Activated CD4-positive, alpha-beta memory T cell treated with anti-CD3 and anti-CD28 coated beads for 36 hours (primary cell): ENCODE results near the gene DNAAF3. TPM values are rescaled to one million over a fixed set of nuclear protein-coding genes. Genes with fewer than 3 reads are reported as not detected.

Experiments used
- CTCF ChIA-PET: fragments of 350-600 bp; sonication (Branson Sonifier 250); formaldehyde crosslinking; loops from one replicate; lab custom pipeline; 2021; ENCODE audit warnings: antibody characterized with exemption, inconsistent platforms; lab: Charles Lee
- POLR2A ChIA-PET: fragments of 350-600 bp; sonication (Branson Sonifier 250); formaldehyde crosslinking; loops from one replicate; lab custom pipeline; 2021; ENCODE audit warnings: antibody characterized with exemption; lab: Charles Lee
- DNase-seq: peaks from one replicate; pipeline ENCODE4 v3.0.0-alpha.2; 2020
- H3K27ac Mint-ChIP-seq: one replicate; pipeline ENCODE4 v1.8.0; 2021; ENCODE audit warnings: mixed read lengths
- H3K27me3 Mint-ChIP-seq: one replicate; pipeline ENCODE4 v1.8.0; 2021; ENCODE audit warnings: mixed read lengths
- H3K36me3 Mint-ChIP-seq: one replicate; pipeline ENCODE4 v1.8.0; 2021; ENCODE audit warnings: mixed read lengths
- H3K4me1 Mint-ChIP-seq: one replicate; pipeline ENCODE4 v1.8.0; 2021; ENCODE audit warnings: low read depth, mixed read lengths
- H3K4me3 Mint-ChIP-seq: one replicate; pipeline ENCODE4 v1.8.0; 2021; ENCODE audit warnings: mild to moderate bottlenecking, mixed read lengths
- H3K9me3 Mint-ChIP-seq: one replicate; pipeline ENCODE4 v1.8.0; 2021; ENCODE audit warnings: mixed read lengths
- intact Hi-C: fragments of 100-400 bp; cut with micrococcal nuclease; formaldehyde crosslinking; loops from one replicate; pipeline ENCODE4 v1.15.1; 2023
- total RNA-seq, 2 experiments: library from RNA; stranded (reverse); gene quantifications; one replicate each; pipeline ENCODE4 v1.2.3, GENCODE V29; 2021

DNAAF3 gene
- total RNA-seq, 2 experiments from 2014 or later, result not detected

DNA sequence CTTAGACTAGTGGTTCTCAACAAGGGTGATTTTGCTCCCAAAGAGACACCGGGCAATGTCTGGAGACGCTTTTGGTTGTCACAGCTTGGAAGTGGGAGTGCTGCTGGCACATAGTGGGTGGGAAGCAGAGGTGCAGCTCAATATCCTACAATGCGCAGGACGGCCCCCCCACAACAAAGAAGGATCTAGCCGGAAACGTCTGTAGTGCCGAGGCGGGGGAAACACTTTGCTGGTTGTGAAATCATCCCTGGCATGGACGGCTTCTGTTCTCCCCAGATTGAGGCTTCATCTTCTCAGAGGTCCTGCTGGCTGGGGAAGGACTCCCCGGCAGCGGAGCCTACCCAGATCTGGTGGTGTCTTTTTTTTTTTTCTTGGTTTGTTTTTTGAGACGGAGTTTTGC is 27.1 kb upstream of the DNAAF3 start:
- POLR2A ChIA-PET, result no interaction called here
- CTCF ChIA-PET, result no interaction called here
- Mint-ChIP-seq H3K4me3 (no peak overlapping the region), H3K36me3 (no peaks in the 10 kb centered on the region), H3K9me3 (no peaks in the 10 kb centered on the region), H3K27me3 (peaks cover 9% of the 10 kb centered on the region), H3K27ac (no peak overlapping the region), H3K4me1 (no peaks in the 10 kb centered on the region)
- DNase-seq, result no peak
- intact Hi-C loops, result no loop called here

DNA sequence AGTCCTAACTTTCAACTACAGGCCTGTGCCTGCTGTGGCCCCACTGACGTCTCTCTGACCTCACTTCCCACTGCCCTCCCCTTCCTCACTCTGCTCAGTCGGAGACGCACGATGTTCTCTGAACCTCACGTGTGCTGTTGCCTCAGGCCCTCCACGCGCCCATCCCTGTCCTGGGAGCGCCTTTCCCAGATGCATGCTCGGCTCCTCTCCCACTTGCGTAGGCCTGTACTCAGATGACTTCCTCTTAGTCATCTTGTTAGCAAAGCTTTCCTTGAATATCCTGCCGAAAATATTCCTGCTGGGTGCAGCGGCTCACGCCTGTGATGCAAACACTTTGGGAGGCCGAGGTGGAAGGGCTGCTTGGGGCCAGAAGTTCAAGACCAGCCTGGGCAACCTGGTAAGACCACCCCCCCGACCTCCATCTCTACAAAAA is 23.0 kb upstream of the DNAAF3 start:
- Mint-ChIP-seq H3K27me3 (peaks cover 11% of the 10 kb centered on the region), H3K9me3 (no peaks in the 10 kb centered on the region), H3K4me3 (no peak overlapping the region), H3K4me1 (no peaks in the 10 kb centered on the region), H3K36me3 (no peaks in the 10 kb centered on the region), H3K27ac (no peak overlapping the region)
- CTCF ChIA-PET, result no interaction called here
- POLR2A ChIA-PET, result no interaction called here
- intact Hi-C loops, result no loop called here
- no peak for DNase-seq

DNA sequence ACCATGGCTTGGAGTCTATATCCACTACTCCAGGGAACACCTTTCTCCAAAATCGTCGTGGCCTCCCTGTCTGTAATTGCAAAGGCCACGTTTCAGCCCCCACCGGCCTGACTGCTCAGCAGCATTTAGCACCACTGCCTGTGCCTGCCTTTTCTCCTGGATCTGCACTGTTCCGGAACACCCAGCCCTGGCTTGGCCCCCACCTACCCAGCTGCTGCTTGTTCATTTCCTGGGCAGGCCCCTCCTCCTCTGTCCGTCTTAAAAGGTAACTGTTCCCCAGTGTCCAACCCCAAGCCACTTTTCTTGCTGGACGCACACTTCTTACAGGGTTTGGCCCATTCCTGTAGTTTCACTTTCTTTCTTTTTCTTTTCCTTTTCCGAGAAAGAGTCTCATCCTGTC is 22.2 kb upstream of the DNAAF3 start:
- Mint-ChIP-seq H3K36me3 (no peaks in the 10 kb centered on the region), H3K4me3 (no peak overlapping the region), H3K4me1 (no peaks in the 10 kb centered on the region), H3K9me3 (no peaks in the 10 kb centered on the region), H3K27me3 (peaks cover 13% of the 10 kb centered on the region), H3K27ac (no peak overlapping the region)
- ChIA-PET CTCF (no interaction called here), POLR2A (no interaction called here)
- DNase-seq, result no peak
- intact Hi-C loops, result no loop called here

DNA sequence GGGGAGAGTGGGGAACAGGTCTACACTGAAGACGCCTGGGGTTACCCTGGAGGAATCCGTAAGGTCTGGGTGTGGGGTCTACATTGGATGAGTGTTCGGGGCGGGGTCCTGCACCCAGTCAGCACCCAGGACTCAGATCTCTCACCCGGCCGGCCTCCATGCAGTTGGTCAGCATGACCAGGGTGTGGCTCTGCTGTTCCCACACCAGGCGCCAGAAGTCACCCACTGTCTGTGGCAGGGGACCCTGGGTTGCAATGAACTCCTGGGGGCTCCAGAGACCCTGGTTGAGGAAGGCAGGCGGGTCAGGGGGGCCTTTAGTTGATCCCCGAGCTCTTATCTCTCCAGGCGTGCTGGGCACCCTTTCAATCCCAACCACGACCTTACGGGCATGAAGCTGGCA is 19.7 kb upstream of the DNAAF3 start:
- no peaks in the 10 kb centered on the region for H3K9me3 Mint-ChIP-seq
- H3K4me3 Mint-ChIP-seq, result no peak overlapping the region
- intact Hi-C loops, result no loop called here
- POLR2A ChIA-PET, result no interaction called here
- peaks cover 22% of the 10 kb centered on the region for H3K27me3 Mint-ChIP-seq
- no peak for DNase-seq
- no peaks in the 10 kb centered on the region for H3K4me1 Mint-ChIP-seq
- H3K36me3 Mint-ChIP-seq, result no peaks in the 10 kb centered on the region
- H3K27ac Mint-ChIP-seq, result no peak overlapping the region
- CTCF ChIA-PET, result no interaction called here

DNA sequence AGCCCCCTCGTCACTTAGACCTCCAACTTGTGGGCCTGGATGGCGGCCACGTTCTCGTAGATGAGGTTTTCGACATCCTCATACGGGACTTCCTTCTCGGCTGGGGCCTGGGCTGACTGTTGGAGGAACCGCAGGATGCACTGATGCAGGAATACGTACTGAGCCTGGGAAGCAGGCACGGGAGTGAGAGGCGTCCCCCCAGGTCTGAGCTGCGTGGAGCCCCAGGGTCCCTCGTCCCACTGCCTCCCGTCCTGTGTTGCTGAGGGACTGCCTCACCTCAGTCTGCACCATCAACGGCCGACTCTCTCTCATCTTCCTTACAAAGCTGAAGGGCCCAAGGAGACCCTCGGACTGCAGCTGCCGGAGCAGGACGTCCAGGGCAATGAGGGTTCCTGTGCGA is 15.3 kb upstream of the DNAAF3 start:
- DNase-seq, result no peak
- ChIA-PET CTCF (no interaction called here), POLR2A (interaction anchor here (0.5 kb wide), 1 partner anchor 285 kb away, joined by 3 read pairs; no protein-coding TSS in a partner anchor)
- intact Hi-C loops, result no loop called here
- Mint-ChIP-seq H3K4me3 (no peak overlapping the region), H3K4me1 (peaks cover 16% of the 10 kb centered on the region), H3K27ac (no peak overlapping the region), H3K9me3 (no peaks in the 10 kb centered on the region), H3K27me3 (peaks cover 47% of the 10 kb centered on the region), H3K36me3 (no peaks in the 10 kb centered on the region)

DNA sequence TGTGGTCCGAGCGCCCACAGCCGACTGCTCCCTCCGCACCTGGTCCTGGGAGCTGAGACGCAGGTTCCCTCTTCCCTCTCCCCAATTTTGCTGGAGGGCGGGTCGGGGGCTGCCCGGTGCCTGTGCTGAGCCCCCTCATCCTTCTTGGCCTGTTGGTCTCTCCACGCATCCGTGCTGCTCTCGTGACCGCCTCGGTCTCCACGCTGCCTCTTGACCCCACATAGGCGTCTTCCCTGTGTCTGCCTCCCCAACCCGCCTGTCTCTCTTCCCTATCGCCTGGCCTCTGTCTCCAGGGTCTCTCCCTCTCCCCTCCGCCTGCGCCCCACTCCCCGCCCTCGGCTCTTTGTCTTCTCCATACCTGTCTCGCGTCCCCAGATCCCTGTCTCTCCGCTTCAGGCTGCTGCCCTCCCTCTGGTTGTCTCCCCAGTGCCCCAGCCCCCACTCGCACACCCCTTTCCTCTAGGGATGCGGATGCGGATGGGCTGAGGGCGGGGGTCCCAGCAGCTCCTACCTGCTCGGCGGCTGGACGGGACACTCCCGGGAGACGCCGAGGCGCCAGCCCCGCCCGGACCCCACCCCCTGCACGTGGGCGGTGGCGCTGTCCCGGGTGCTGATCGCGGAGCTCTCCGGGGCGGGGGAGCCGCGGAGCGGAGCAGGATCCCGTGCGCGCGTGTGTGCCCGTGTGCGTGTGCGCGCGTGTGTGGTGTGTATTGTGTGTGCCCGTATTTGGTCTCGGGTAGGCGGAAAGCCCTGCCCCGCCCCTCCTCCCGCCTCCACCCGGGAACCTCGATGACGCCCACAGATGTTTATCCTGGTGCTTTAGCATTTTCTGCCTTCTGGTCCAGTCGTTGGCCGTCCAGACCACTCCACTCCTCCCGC is 13.4 kb upstream of the DNAAF3 start, which contains the start of gene SYT5:
SYT5 (minus strand) TSS at position 684 of the 879 bp plus-strand sequence. CDS start 1,248 bp downstream, outside the sequence.
- intact Hi-C loops, result loop anchor here (10.0 kb wide), 1 partner anchor 75 kb away; the partner anchor contains the start of gene PPP6R1
- Mint-ChIP-seq H3K4me3 (peak within 1 kb of the TSS; percentile 51), H3K27ac (no peak within 1 kb of the TSS)

DNA sequence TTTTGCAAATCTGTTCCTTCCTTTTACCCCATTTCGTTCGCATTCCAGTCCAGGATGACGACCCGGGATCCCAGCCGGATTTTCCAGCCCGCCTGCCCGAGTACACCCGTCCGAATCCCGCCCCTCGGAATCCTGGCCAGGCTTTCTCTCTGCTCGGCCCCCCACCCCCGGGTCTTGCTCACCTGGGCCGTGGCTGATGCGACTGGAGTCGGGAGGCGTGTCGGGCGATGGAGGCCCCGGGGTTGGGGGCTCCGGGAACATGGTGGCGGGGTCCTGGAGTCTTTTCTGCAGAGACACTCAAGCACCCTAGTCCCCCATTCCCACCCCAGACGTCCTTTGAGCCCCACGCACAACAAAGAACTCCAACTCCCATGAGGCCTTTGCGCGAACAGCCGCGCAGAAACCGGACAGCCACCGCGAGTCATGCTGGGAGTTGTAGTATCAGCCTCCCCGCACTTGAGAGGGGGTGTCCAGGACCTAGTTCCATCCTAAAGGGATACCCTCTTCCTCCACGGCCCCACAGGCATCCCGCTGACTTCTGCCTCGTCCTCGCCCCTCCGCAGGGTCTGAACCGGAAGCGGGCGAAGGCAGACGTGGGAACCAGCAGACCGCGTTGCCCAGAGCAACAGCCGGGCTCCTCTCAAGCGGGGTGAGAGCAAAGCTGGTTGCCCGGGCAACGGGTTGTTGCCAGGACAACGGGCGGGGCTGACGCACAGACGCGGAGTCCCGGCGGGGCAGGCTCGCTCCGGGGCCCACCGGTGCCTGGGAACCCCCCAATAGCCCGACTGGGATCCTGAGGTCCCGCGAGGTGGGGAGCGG is 12.6 kb upstream of the DNAAF3 start:
- CTCF ChIA-PET, result interaction anchor here (0.9 kb wide), 1 partner anchor 289 kb away, joined by 3 read pairs; no protein-coding TSS in a partner anchor
- POLR2A ChIA-PET, result no interaction called here
- peak; percentile 92 for DNase-seq
- Mint-ChIP-seq H3K27me3 (peaks cover 59% of the 10 kb centered on the region), H3K4me1 (peaks cover 18% of the 10 kb centered on the region), H3K4me3 (peak overlapping the region; percentile 51), H3K36me3 (no peaks in the 10 kb centered on the region), H3K27ac (no peak overlapping the region), H3K9me3 (no peaks in the 10 kb centered on the region)
- intact Hi-C loops, result loop anchor here (10.0 kb wide), 1 partner anchor 76 kb away; the partner anchor contains the start of gene PPP6R1

More for the DNA sequence above, 13.4 kb upstream of the DNAAF3 start, which contains the start of gene SYT5:
- Mint-ChIP-seq H3K4me1 (peaks cover 16% of the 10 kb centered on the region), H3K36me3 (no peaks in the 10 kb centered on the region), H3K27me3 (peaks cover 55% of the 10 kb centered on the region), H3K9me3 (no peaks in the 10 kb centered on the region)
- CTCF ChIA-PET, result interaction anchor here (0.7 to 1.1 kb wide), 2 partner anchors 19 to 324 kb away, joined by 4 to 5 read pairs; no protein-coding TSS in a partner anchor
- POLR2A ChIA-PET, result no interaction called here
- DNase-seq, result peak; percentile 74

DNA sequence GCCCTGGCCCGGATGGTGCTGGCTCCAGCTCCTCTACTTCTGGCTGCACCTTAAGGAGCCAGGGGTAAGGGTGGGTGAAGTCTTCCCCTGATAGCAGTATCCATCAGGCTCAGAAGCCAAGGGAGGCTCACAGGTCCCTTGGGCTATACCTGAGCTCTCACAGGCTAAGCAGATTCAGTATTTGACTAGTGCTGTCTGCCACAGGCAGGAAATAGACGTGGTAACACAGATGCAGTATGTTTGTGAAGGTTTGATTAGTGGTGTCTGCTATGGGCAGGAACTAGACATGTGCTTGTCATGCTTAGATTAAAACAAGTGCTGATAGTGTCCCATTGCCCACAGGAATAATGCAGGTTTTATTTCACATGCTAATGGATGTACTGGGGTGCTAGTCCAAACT is 9.7 kb upstream of the DNAAF3 start:
- no peak overlapping the region for H3K4me3 Mint-ChIP-seq
- no peaks in the 10 kb centered on the region for H3K36me3 Mint-ChIP-seq
- H3K4me1 Mint-ChIP-seq, result peaks cover 21% of the 10 kb centered on the region
- peaks cover 65% of the 10 kb centered on the region for H3K27me3 Mint-ChIP-seq
- H3K9me3 Mint-ChIP-seq, result no peaks in the 10 kb centered on the region
- no peak overlapping the region for H3K27ac Mint-ChIP-seq
- DNase-seq, result no peak
- intact Hi-C loops, result loop anchor here (10.0 kb wide), 1 partner anchor 79 kb away; the partner anchor contains the start of gene PPP6R1
- ChIA-PET CTCF (interaction anchor here (3.2 kb wide), 1 partner anchor 16 kb away, joined by 17 read pairs; no protein-coding TSS in a partner anchor), POLR2A (no interaction called here)

DNA sequence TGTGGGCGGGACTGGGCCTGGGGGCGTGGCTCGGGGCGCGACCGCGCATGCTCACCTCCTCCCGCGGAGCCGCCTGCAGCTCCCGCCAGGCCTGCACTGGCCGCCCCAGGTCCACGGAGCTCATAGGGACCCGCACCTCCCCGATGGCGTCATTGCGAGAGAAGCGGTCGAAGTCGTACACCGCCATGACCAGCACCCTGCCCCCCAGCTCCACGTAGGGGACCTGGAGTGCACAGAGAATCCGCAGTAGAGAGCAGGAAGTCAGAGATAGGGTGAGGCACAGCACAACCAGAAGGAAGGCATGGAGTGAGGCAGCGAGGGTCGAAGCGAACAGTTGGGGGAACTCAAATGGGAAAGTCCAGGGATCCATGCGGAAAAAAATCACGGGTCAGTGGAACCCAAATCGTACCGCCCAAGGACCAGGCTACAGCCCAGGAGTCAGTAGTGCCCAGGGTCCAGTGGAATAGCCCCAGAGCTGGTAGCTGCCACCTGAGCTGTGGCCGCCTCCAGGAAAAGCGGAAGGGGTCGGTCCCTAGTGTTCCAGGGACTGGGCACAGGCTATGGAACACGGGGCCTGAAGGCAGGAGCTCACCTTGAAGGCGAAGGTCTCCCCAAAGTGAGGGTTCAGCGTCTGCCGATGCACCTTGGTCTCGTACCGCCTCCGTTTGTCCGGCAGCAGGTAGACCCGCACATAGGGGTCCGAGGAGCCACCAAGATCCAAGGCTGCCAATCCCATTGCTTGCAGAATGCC is 8.9 kb upstream of the DNAAF3 start:
- intact Hi-C loops, result loop anchor here (10.0 kb wide), 1 partner anchor 80 kb away; the partner anchor contains the start of gene PPP6R1
- POLR2A ChIA-PET, result no interaction called here
- CTCF ChIA-PET, result interaction anchor here (1.1 to 3.2 kb wide), 3 partner anchors 10 to 87 kb away, joined by 3 to 17 read pairs (median 9); no protein-coding TSS in a partner anchor
- Mint-ChIP-seq H3K36me3 (no peaks in the 10 kb centered on the region), H3K4me3 (no peak overlapping the region), H3K4me1 (peaks cover 16% of the 10 kb centered on the region), H3K27me3 (peaks cover 62% of the 10 kb centered on the region), H3K27ac (no peak overlapping the region), H3K9me3 (no peaks in the 10 kb centered on the region)
- no peak for DNase-seq

DNA sequence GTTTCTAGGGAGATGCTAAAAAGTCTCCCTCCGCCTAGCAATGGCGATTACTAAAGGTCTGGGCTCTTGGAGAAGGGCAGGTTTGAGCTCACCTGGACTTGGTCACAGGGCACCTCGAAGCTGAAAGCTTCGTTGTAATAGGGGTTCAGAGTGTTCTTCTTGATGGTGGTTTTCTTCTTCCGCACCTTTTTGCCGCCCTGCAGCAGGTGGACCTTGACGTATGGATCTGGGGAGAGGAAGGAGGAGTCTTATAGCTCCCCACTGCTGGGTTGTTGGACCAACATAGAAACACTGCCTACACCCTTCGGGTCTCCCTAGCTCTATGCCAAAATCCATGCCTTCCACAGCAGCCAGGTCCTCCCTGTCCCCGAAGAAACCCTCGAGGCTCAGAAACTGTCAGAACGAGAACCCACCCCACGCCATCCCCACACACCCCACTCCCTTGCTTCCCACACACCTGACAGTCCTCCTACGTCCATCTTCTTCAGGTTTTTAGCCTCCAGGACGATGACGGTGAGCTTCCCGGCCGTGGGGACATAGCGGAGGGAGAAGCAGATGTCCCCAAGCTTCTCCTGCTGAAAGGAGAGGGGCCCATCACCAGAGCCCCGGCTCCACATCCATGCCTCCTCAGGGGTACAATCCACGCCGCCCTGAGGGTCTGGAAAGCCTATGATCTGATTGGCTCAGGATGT is 8.2 kb upstream of the DNAAF3 start:
- ChIA-PET POLR2A (no interaction called here), CTCF (interaction anchor here (1.1 to 3.2 kb wide), 3 partner anchors 10 to 86 kb away, joined by 3 to 17 read pairs (median 9); no protein-coding TSS in a partner anchor)
- no peaks in the 10 kb centered on the region for H3K9me3 Mint-ChIP-seq
- no peak for DNase-seq
- no peak overlapping the region for H3K27ac Mint-ChIP-seq
- H3K4me1 Mint-ChIP-seq, result peaks cover 10% of the 10 kb centered on the region
- H3K27me3 Mint-ChIP-seq, result peaks cover 61% of the 10 kb centered on the region
- H3K36me3 Mint-ChIP-seq, result no peaks in the 10 kb centered on the region
- no peak overlapping the region for H3K4me3 Mint-ChIP-seq
- intact Hi-C loops, result loop anchor here (10.0 kb wide), 1 partner anchor 80 kb away; the partner anchor contains the start of gene PPP6R1
